Chondrocyte (in vitro differentiated cells): ENCODE results near the gene MYO10. TPM values are rescaled to one million over a fixed set of nuclear protein-coding genes. Genes with fewer than 3 reads are reported as not detected.

Source experiments
- DNase-seq: peaks from one replicate; pipeline ENCODE4 v3.0.0; 2021; ENCODE audit warnings: mixed read lengths, low spot score
- H3K27ac Mint-ChIP-seq: one replicate; pipeline ENCODE4 v1.8.0; 2021; ENCODE audit warnings: mild to moderate bottlenecking, moderate library complexity, mixed read lengths; ENCODE audit not compliant: unreplicated experiment
- H3K27me3 Mint-ChIP-seq: 2 replicates; pipeline ENCODE4 v1.8.0; 2021; ENCODE audit warnings: low read depth, mixed read lengths
- H3K36me3 Mint-ChIP-seq: 2 replicates; pipeline ENCODE4 v1.8.0; 2021; ENCODE audit warnings: low read depth, mixed read lengths
- H3K4me1 Mint-ChIP-seq: 2 replicates; pipeline ENCODE4 v1.8.0; 2021; ENCODE audit warnings: low read depth, mild to moderate bottlenecking, mixed read lengths
- H3K4me3 Mint-ChIP-seq: one replicate; pipeline ENCODE4 v1.8.0; 2021; ENCODE audit warnings: mild to moderate bottlenecking, moderate library complexity, mixed read lengths; ENCODE audit not compliant: unreplicated experiment
- H3K9me3 Mint-ChIP-seq: 2 replicates; pipeline ENCODE4 v1.8.0; 2021; ENCODE audit warnings: low read depth, mixed read lengths
- CTCF ChIP-seq: fragments of 200-600 bp; sonication (generic); IDR thresholded peaks from 2 replicates; pipeline ENCODE4 v1.5.0; 2021; ENCODE audit warnings: antibody characterized with exemption, mild to moderate bottlenecking, moderate library complexity
- total RNA-seq: library from RNA; stranded (reverse); gene quantifications from 3 replicates; pipeline ENCODE4 v1.2.1, GENCODE V29; 2021

MYO10 gene
- total RNA-seq, 1 donor from 2014 or later: 51.9 TPM

GRCh38 chr5:16922430-16922829, 13.7 kb downstream of the MYO10 start:
- Mint-ChIP-seq H3K4me1 (peaks cover 29% of the 10 kb centered on the region), H3K4me3 (no peak overlapping the region), H3K9me3 (no peaks in the 10 kb centered on the region), H3K27ac (peak overlapping the region; percentile 29), H3K36me3 (peaks cover 1% of the 10 kb centered on the region), H3K27me3 (no peaks in the 10 kb centered on the region)
- TF ChIP-seq CTCF: no peak
- DNase-seq: no peak

- Mint-ChIP-seq H3K27me3 (no peaks in the 10 kb centered on the region), H3K4me3 (no peak overlapping the region), H3K36me3 (peaks cover 1% of the 10 kb centered on the region), H3K27ac (no peak overlapping the region), H3K9me3 (no peaks in the 10 kb centered on the region), H3K4me1 (peaks cover 39% of the 10 kb centered on the region)
- DNase-seq: no peak
- no peak for TF ChIP-seq CTCF
These were observed 14.9 kb downstream of the MYO10 start for GRCh38 chr5:16921211-16921610.

GRCh38 chr5:16920109-16920816, 15.8 kb downstream of the MYO10 start:
- DNase-seq: no peak
- no peak overlapping the region for H3K4me3 Mint-ChIP-seq
- no peak for TF ChIP-seq CTCF
- H3K36me3 Mint-ChIP-seq: peaks cover 1% of the 10 kb centered on the region
- H3K4me1 Mint-ChIP-seq: peaks cover 46% of the 10 kb centered on the region
- no peaks in the 10 kb centered on the region for H3K27me3 Mint-ChIP-seq
- H3K9me3 Mint-ChIP-seq: no peaks in the 10 kb centered on the region
- H3K27ac Mint-ChIP-seq: no peak overlapping the region

GRCh38 chr5:16918891-16919671, 17.0 kb downstream of the MYO10 start:
- Mint-ChIP-seq H3K4me3 (no peak overlapping the region), H3K9me3 (no peaks in the 10 kb centered on the region), H3K27me3 (no peaks in the 10 kb centered on the region), H3K27ac (peak overlapping the region; percentile 65), H3K36me3 (peaks cover 1% of the 10 kb centered on the region), H3K4me1 (peaks cover 57% of the 10 kb centered on the region)
- TF ChIP-seq CTCF: no peak
- no peak for DNase-seq

- Mint-ChIP-seq H3K27me3 (no peaks in the 10 kb centered on the region), H3K9me3 (no peaks in the 10 kb centered on the region), H3K4me3 (no peak overlapping the region), H3K36me3 (peaks cover 1% of the 10 kb centered on the region), H3K4me1 (peaks cover 64% of the 10 kb centered on the region), H3K27ac (peak overlapping the region; percentile 88)
- no peak for TF ChIP-seq CTCF
- DNase-seq: no peak
These were observed 17.9 kb downstream of the MYO10 start for GRCh38 chr5:16918156-16918555.
